GM18511 (cell line): ENCODE measurements around the gene SOS2.
"Not testable (repeated sequence)": the region's sequence is repeated elsewhere in the genome, so short reads cannot be mapped to it uniquely, and the experiment has no call there.

Experiments
- ATAC-seq: cut with Tn5 transposase; IDR thresholded peaks from one replicate; pipeline ENCODE4 v1.9.1; 2021; ENCODE audit warnings: mild to moderate bottlenecking, moderate library complexity; ENCODE audit not compliant: unreplicated experiment

Gene SOS2

GRCh38 chr14:50228313-50228712 lies 3.1 kb downstream of the SOS2 start:
- ATAC-seq: no peak

- no peak for ATAC-seq
Measured at GRCh38 chr14:50225974-50226297, 5.4 kb downstream of the SOS2 start.

- ATAC-seq: no peak
Measured at GRCh38 chr14:50225067-50225973, 6.1 kb downstream of the SOS2 start.

- no peak for ATAC-seq
Measured at GRCh38 chr14:50222055-50222613, 9.2 kb downstream of the SOS2 start.

GRCh38 chr14:50218501-50218900 lies 12.9 kb downstream of the SOS2 start:
- ATAC-seq: no peak

- no peak for ATAC-seq
Measured at GRCh38 chr14:50215416-50215815, 16.0 kb downstream of the SOS2 start.

GRCh38 chr14:50213795-50214194 lies 17.6 kb downstream of the SOS2 start:
- no peak for ATAC-seq

GRCh38 chr14:50212726-50213125 lies 18.7 kb downstream of the SOS2 start:
- ATAC-seq: no peak

GRCh38 chr14:50210074-50210473 lies 21.3 kb downstream of the SOS2 start:
- ATAC-seq: no peak

GRCh38 chr14:50198499-50198898 lies 32.9 kb downstream of the SOS2 start:
- no peak for ATAC-seq

- no peak for ATAC-seq
Measured at GRCh38 chr14:50191499-50191898, 39.9 kb downstream of the SOS2 start.

GRCh38 chr14:50186107-50186506 lies 45.3 kb downstream of the SOS2 start:
- ATAC-seq: no peak

GRCh38 chr14:50173891-50174290 lies 57.5 kb downstream of the SOS2 start:
- ATAC-seq: no peak

- no peak for ATAC-seq
Measured at GRCh38 chr14:50171895-50172294, 59.5 kb downstream of the SOS2 start.

- ATAC-seq: not testable (repeated sequence)
Measured at GRCh38 chr14:50167381-50167780, 64.0 kb downstream of the SOS2 start.

GRCh38 chr14:50156111-50156510 lies 75.3 kb downstream of the SOS2 start:
- ATAC-seq: no peak

- no peak for ATAC-seq
Measured at GRCh38 chr14:50148799-50149198, 82.6 kb downstream of the SOS2 start.

- ATAC-seq: no peak
Measured at GRCh38 chr14:50139192-50139591, 92.2 kb downstream of the SOS2 start.

GRCh38 chr14:50127802-50128201 lies 103.6 kb downstream of the SOS2 start:
- ATAC-seq: no peak

GRCh38 chr14:50123062-50123461 lies 108.3 kb downstream of the SOS2 start:
- ATAC-seq: no peak

- no peak for ATAC-seq
Measured at GRCh38 chr14:50122291-50122690, 109.1 kb downstream of the SOS2 start.

- ATAC-seq: no peak
Measured at GRCh38 chr14:50121486-50121885, 109.9 kb downstream of the SOS2 start.

GRCh38 chr14:50117456-50117855 lies 113.9 kb downstream of the SOS2 start:
- ATAC-seq: no peak
